Esophagus muscularis mucosa (tissue), 4 donors: Measurements from ENCODE around the gene SDK2. TPM values are rescaled to one million over a fixed set of nuclear protein-coding genes. Genes with fewer than 3 reads are reported as not detected.

Experiments used
- DNase-seq: peaks from one replicate; pipeline ENCODE4 v3.0.0-alpha.2; 2017; ENCODE audit errors: extremely low spot score
- H3K27ac ChIP-seq, 4 donors: fragments of 200-600 bp; sonication (generic); replicated peaks in 1 of 4; 1 replicate in 3 of 4; 2 replicates in 1 of 4; pipeline ENCODE4 v1.5.1; 2016 to 2019; ENCODE audit warnings: mild to moderate bottlenecking in 1 of 4
- H3K27me3 ChIP-seq, 4 donors: fragments of 200-600 bp; sonication (generic); one replicate each; pipeline versions ENCODE4 v1.5.1 to v1.6.0; 2016 to 2019
- H3K36me3 ChIP-seq, 4 donors: fragments of 200-600 bp; sonication (generic); one replicate each; pipeline ENCODE4 v1.5.1; 2016 to 2019
- H3K4me1 ChIP-seq, 4 donors: fragments of 200-600 bp; sonication (generic); one replicate each; pipeline ENCODE4 v1.5.1; 2016 to 2019
- H3K4me3 ChIP-seq, 4 donors: fragments of 200-600 bp; sonication (generic); 1 replicate in 2 of 4; 2 replicates in 2 of 4; pipeline ENCODE4 v1.5.1; 2016 to 2019; ENCODE audit warnings: mild to moderate bottlenecking in 4 of 4, moderate library complexity in 1 of 4
- H3K9me3 ChIP-seq, 4 donors: fragments of 200-600 bp; sonication (generic); 1 replicate in 3 of 4; 2 replicates in 1 of 4; pipeline ENCODE4 v1.5.1; 2016 to 2019
- CTCF ChIP-seq, 3 experiments: fragments of 200-600 bp in 2 of 3; fragments of 450-650 bp in 1 of 3; sonication (generic) in 2 of 3; IDR thresholded peaks; one replicate each; pipeline ENCODE4 v1.5.1; 2017 to 2019; ENCODE audit warnings: antibody characterized with exemption in 3 of 3, mild to moderate bottlenecking in 2 of 3, moderate library complexity in 1 of 3
- EP300 ChIP-seq: sonication (generic); formaldehyde crosslinking; IDR thresholded peaks from one replicate; pipeline ENCODE4 v1.6.1; 2017; ENCODE audit warnings: antibody characterized with exemption
- POLR2A ChIP-seq: fragments of 450-650 bp; IDR thresholded peaks from one replicate; pipeline ENCODE4 v1.6.1; 2017; ENCODE audit warnings: antibody characterized with exemption, moderate library complexity, mild to moderate bottlenecking, low read depth
- POLR2AphosphoS5 ChIP-seq, 2 donors: sonication (generic); formaldehyde crosslinking; IDR thresholded peaks; one replicate each; pipeline ENCODE4 v1.6.1; 2017; ENCODE audit warnings: antibody characterized with exemption in 2 of 2
- WGBS: methylation state at CpG from one replicate; pipeline ENCODE4 v1.1.5; 2018; 5-methylcytosine and 5-hydroxymethylcytosine counted together
- intact Hi-C: fragments of 100-400 bp; cut with DNase I; formaldehyde crosslinking; loops from one replicate; pipeline ENCODE4 v1.15.1; 2023
- total RNA-seq, 4 donors: library from RNA; depleted of rRNA; stranded (reverse); fragments of >200 nt; gene quantifications; one replicate each; pipeline versions ENCODE4 v1.1.0 to v1.2.1, GENCODE V29; 2016

The SDK2 gene
- total RNA-seq, 4 donors from 2014 or later, result 0.42 to 2.0 (median 1.2) TPM

GRCh38 chr17:73434154-73434553, 210.1 kb downstream of the SDK2 start:
- H3K4me3 ChIP-seq, result no peak overlapping the region
- no peak overlapping the region for H3K27ac ChIP-seq
- intact Hi-C loops, result loop anchor here (5.0 kb wide), 1 partner anchor 278 kb away; no protein-coding TSS in a partner anchor
- no peaks in the 10 kb centered on the region for H3K9me3 ChIP-seq
- no peak for DNase-seq
- WGBS, result 92% methylated on average over 8 of the region's 8 CpGs
- no peaks in the 10 kb centered on the region for H3K36me3 ChIP-seq
- TF ChIP-seq POLR2AphosphoS5 (IDR thresholded peaks at IDR 0.05), result no peak
- TF ChIP-seq EP300, result no peak
- no peak for TF ChIP-seq CTCF (IDR thresholded peaks at IDR 0.05)
- no peak for TF ChIP-seq POLR2A
- peaks cover 0 to 39% (median 0%) of the 10 kb centered on the region in 4 donors for H3K27me3 ChIP-seq
- peaks cover 5 to 18% (median 14%) of the 10 kb centered on the region in 4 donors for H3K4me1 ChIP-seq

- Histone ChIP-seq H3K9me3 (no peaks in the 10 kb centered on the region), H3K4me3 (no peak overlapping the region), H3K27me3 (peaks cover 0 to 33% (median 0%) of the 10 kb centered on the region in 4 donors), H3K4me1 (peaks cover 5 to 18% (median 15%) of the 10 kb centered on the region in 4 donors), H3K36me3 (no peaks in the 10 kb centered on the region), H3K27ac (no peak overlapping the region)
- no peak for DNase-seq
- WGBS, result no CpG with 5 or more reads among the region's 11 CpGs
- intact Hi-C loops, result loop anchor here (5.0 kb wide), 1 partner anchor 279 kb away; no protein-coding TSS in a partner anchor
- TF ChIP-seq POLR2A, result no peak
- no peak for TF ChIP-seq EP300
- no peak for TF ChIP-seq CTCF (IDR thresholded peaks at IDR 0.05)
- no peak for TF ChIP-seq POLR2AphosphoS5 (IDR thresholded peaks at IDR 0.05)
These were observed 210.7 kb downstream of the SDK2 start for GRCh38 chr17:73433501-73433900.

- Histone ChIP-seq H3K36me3 (no peaks in the 10 kb centered on the region), H3K27me3 (peaks cover 0 to 29% (median 0%) of the 10 kb centered on the region in 4 donors), H3K27ac (no peak overlapping the region), H3K9me3 (no peaks in the 10 kb centered on the region), H3K4me3 (no peak overlapping the region), H3K4me1 (peaks cover 5 to 18% (median 15%) of the 10 kb centered on the region in 4 donors)
- TF ChIP-seq EP300 (no peak), POLR2A (no peak), CTCF (IDR thresholded peaks at IDR 0.05) (no peak), POLR2AphosphoS5 (IDR thresholded peaks at IDR 0.05) (no peak)
- 92% methylated on average over 6 of the region's 9 CpGs for WGBS
- intact Hi-C loops, result loop anchor here (5.0 kb wide), 1 partner anchor 280 kb away; no protein-coding TSS in a partner anchor
- no peak for DNase-seq
These were observed 211.5 kb downstream of the SDK2 start for GRCh38 chr17:73432624-73433190.

- TF ChIP-seq EP300 (no peak), CTCF (IDR thresholded peaks at IDR 0.05) (no peak), POLR2AphosphoS5 (IDR thresholded peaks at IDR 0.05) (no peak), POLR2A (no peak)
- H3K27ac ChIP-seq, result no peak overlapping the region
- H3K4me3 ChIP-seq, result no peak overlapping the region
- H3K36me3 ChIP-seq, result no peaks in the 10 kb centered on the region
- DNase-seq, result no peak
- WGBS, result 89% methylated on average over 15 of the region's 26 CpGs
- no peaks in the 10 kb centered on the region for H3K9me3 ChIP-seq
- H3K27me3 ChIP-seq, result peaks cover 0 to 27% (median 0%) of the 10 kb centered on the region in 4 donors
- H3K4me1 ChIP-seq, result peaks cover 5 to 18% (median 15%) of the 10 kb centered on the region in 4 donors
- intact Hi-C loops, result loop anchor here (5.0 kb wide), 1 partner anchor 281 kb away; no protein-coding TSS in a partner anchor
These were observed 212.6 kb downstream of the SDK2 start for GRCh38 chr17:73431401-73432205.
